ENCODE data around the gene NBEA.

DNA sequence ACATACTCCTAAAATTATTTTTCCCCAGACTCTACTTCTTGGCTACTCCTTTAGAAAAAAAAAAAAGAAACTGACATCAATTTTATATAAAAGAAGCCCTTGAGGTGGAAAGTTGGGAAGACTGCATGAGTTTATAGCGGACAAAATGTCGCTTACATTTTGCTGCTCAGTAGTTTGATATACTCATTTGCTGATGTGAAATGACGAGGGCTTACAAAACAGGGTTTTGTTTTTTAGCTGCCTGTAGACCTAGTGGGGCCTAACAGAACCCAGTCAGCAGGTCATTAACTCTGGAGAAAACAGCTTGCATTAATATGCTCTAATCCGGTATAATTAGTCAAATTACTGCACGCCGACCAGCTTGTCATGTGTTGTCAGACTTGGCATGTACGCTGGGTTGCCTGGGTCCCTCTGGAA is 572.0 kb downstream of the NBEA start:
- TF ChIP-seq, protein P1, sequence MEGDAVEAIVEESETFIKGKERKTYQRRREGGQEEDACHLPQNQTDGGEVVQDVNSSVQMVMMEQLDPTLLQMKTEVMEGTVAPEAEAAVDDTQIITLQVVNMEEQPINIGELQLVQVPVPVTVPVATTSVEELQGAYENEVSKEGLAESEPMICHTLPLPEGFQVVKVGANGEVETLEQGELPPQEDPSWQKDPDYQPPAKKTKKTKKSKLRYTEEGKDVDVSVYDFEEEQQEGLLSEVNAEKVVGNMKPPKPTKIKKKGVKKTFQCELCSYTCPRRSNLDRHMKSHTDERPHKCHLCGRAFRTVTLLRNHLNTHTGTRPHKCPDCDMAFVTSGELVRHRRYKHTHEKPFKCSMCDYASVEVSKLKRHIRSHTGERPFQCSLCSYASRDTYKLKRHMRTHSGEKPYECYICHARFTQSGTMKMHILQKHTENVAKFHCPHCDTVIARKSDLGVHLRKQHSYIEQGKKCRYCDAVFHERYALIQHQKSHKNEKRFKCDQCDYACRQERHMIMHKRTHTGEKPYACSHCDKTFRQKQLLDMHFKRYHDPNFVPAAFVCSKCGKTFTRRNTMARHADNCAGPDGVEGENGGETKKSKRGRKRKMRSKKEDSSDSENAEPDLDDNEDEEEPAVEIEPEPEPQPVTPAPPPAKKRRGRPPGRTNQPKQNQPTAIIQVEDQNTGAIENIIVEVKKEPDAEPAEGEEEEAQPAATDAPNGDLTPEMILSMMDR (conservative IDR thresholded peaks at IDR 0.05; ENCODE audit: low read depth in 2 of 2) = no peak
- TF ChIP-seq, protein P2, sequence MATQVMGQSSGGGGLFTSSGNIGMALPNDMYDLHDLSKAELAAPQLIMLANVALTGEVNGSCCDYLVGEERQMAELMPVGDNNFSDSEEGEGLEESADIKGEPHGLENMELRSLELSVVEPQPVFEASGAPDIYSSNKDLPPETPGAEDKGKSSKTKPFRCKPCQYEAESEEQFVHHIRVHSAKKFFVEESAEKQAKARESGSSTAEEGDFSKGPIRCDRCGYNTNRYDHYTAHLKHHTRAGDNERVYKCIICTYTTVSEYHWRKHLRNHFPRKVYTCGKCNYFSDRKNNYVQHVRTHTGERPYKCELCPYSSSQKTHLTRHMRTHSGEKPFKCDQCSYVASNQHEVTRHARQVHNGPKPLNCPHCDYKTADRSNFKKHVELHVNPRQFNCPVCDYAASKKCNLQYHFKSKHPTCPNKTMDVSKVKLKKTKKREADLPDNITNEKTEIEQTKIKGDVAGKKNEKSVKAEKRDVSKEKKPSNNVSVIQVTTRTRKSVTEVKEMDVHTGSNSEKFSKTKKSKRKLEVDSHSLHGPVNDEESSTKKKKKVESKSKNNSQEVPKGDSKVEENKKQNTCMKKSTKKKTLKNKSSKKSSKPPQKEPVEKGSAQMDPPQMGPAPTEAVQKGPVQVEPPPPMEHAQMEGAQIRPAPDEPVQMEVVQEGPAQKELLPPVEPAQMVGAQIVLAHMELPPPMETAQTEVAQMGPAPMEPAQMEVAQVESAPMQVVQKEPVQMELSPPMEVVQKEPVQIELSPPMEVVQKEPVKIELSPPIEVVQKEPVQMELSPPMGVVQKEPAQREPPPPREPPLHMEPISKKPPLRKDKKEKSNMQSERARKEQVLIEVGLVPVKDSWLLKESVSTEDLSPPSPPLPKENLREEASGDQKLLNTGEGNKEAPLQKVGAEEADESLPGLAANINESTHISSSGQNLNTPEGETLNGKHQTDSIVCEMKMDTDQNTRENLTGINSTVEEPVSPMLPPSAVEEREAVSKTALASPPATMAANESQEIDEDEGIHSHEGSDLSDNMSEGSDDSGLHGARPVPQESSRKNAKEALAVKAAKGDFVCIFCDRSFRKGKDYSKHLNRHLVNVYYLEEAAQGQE (IDR thresholded peaks at IDR 0.05; ENCODE audit: unreplicated experiment) = no peak
- TF ChIP-seq EZH2phosphoT487 (IDR thresholded peaks at IDR 0.05; ENCODE audit: unreplicated experiment) (no peak), EZH2 (IDR thresholded peaks at IDR 0.05; ENCODE audit: low read depth, unreplicated experiment) (no peak), ZNF114 (CRISPR knock-in tag; IDR thresholded peaks at IDR 0.05) (no peak), ETS1 (IDR thresholded peaks at IDR 0.05) (no peak), POLR2AphosphoS5 (IDR thresholded peaks at IDR 0.05; ENCODE audit: low read depth) (no peak), JUNB (IDR thresholded peaks at IDR 0.05; ENCODE audit: unreplicated experiment) (no peak), ZNF462 (CRISPR knock-in tag; IDR thresholded peaks at IDR 0.05) (no peak)

All from GM23338 (cell line).